Endothelial cell of umbilical vein (primary cell): ENCODE data around the gene PRR18. TPM values are rescaled to one million over a fixed set of nuclear protein-coding genes. Genes with fewer than 3 reads are reported as not detected.

Experiments used
- BruUV-seq: library from RNA; stranded (reverse); fragments of 400-500 nt; replicated peaks from 2 replicates; lab custom pipeline; 2021; lab: Mats Ljungman, UMichigan
- CTCF ChIA-PET: fragments of 300-600, 350-600 bp; sonication (Branson Sonifier 250); formaldehyde crosslinking; loops from one replicate; lab custom pipeline; 2021; ENCODE audit warnings: antibody characterized with exemption, inconsistent platforms; lab: Charles Lee
- POLR2A ChIA-PET: fragments of 300-600, 350-600 bp; sonication (Branson Sonifier 250); formaldehyde crosslinking; loops from one replicate; lab custom pipeline; 2021; ENCODE audit warnings: antibody characterized with exemption, inconsistent platforms; lab: Charles Lee
- DNase-seq: peaks from one replicate; pipeline ENCODE4 v3.0.0-alpha.2; 2011; ENCODE audit warnings: low read depth, low spot score
- FAIRE-seq: peaks from 2 replicates; lab custom pipeline; 2011; peaks lifted over from hg19 to GRCh38; lab: Jason Lieb, UNC
- H2AFZ ChIP-seq: 2 replicates; pipeline ENCODE4 v1.6.0; 2012; ENCODE audit warnings: low read depth, low read length, control low read depth, inconsistent platforms
- H3K27ac ChIP-seq: 2 replicates; pipeline ENCODE4 v1.5.1; 2011; ENCODE audit warnings: low read depth, mild to moderate bottlenecking, control low read depth, low read length, moderate library complexity; ENCODE audit not compliant: insufficient read depth
- H3K27me3 ChIP-seq, 2 experiments: 2 replicates each; pipeline versions ENCODE4 v1.6.0 to v1.6.1; 2011; ENCODE audit warnings: low read length in 2 of 2, mixed read lengths in 1 of 2; ENCODE audit not compliant: control insufficient read depth in 2 of 2, insufficient read depth in 2 of 2
- H3K36me3 ChIP-seq, 2 experiments: 2 replicates in 1 of 2; 3 replicates in 1 of 2; pipeline ENCODE4 v1.5.1; 2011; ENCODE audit warnings: low read length in 2 of 2, mild to moderate bottlenecking in 1 of 2, moderate library complexity in 1 of 2; ENCODE audit not compliant: control insufficient read depth in 2 of 2, insufficient read depth in 2 of 2; ENCODE audit errors: extremely low read depth in 1 of 2
- H3K4me1 ChIP-seq: 3 replicates; pipeline ENCODE4 v1.5.1; 2011; ENCODE audit warnings: mild to moderate bottlenecking, low read length; ENCODE audit not compliant: control insufficient read depth, insufficient read depth; ENCODE audit errors: extremely low read depth
- H3K4me2 ChIP-seq: 2 replicates; pipeline ENCODE4 v1.6.1; 2011; ENCODE audit warnings: low read length, control low read depth, mixed read lengths; ENCODE audit not compliant: insufficient read depth
- H3K4me3 ChIP-seq, 3 experiments: fragments of 200-600 bp in 1 of 3; sonication (generic), shearing (Covaris generic) in 1 of 3; replicated peaks in 1 of 3; 2 replicates each; pipeline ENCODE4 v1.5.1; 2011 to 2016; ENCODE audit warnings: control low read depth in 3 of 3, low read length in 3 of 3, mild to moderate bottlenecking in 2 of 3, inconsistent platforms in 1 of 3, low read depth in 1 of 3, moderate library complexity in 1 of 3; ENCODE audit not compliant: insufficient read depth in 1 of 3
- H3K79me2 ChIP-seq: 2 replicates; pipeline ENCODE4 v1.6.0; 2012; ENCODE audit warnings: low read length, inconsistent platforms; ENCODE audit not compliant: control insufficient read depth, insufficient read depth
- H3K9ac ChIP-seq: replicated peaks from 2 replicates; pipeline ENCODE3; 2011; ENCODE audit warnings: low read length, control low read depth; ENCODE audit not compliant: insufficient read depth; ENCODE audit errors: extremely low read depth
- H3K9me1 ChIP-seq: replicated peaks from 3 replicates; pipeline ENCODE4 v1.6.0; 2011; ENCODE audit warnings: mild to moderate bottlenecking, low read length; ENCODE audit not compliant: control insufficient read depth, insufficient read depth; ENCODE audit errors: extremely low read depth
- H3K9me3 ChIP-seq: replicated peaks from 2 replicates; pipeline ENCODE4 v1.5.1; 2012; ENCODE audit warnings: low read length, inconsistent platforms; ENCODE audit not compliant: control insufficient read depth, insufficient read depth
- H4K20me1 ChIP-seq: replicated peaks from 2 replicates; pipeline ENCODE3; 2011; ENCODE audit warnings: mild to moderate bottlenecking, low read length; ENCODE audit not compliant: control insufficient read depth, insufficient read depth; ENCODE audit errors: extremely low read depth
- CTCF ChIP-seq, 2 donors: IDR thresholded peaks; 1 replicate in 1 of 2; 2 replicates in 1 of 2; pipeline ENCODE4 v1.5.1; 2011; ENCODE audit warnings: low read length in 2 of 2, mild to moderate bottlenecking in 2 of 2, moderate library complexity in 2 of 2, control low read depth in 1 of 2, inconsistent platforms in 1 of 2, low read depth in 1 of 2; ENCODE audit not compliant: insufficient read depth in 1 of 2; ENCODE audit errors: extremely low read depth in 1 of 2
- EZH2 ChIP-seq: IDR thresholded peaks from 2 replicates; pipeline ENCODE4 v1.6.1; 2012; ENCODE audit warnings: borderline replicate concordance, low read depth, mild to moderate bottlenecking, moderate library complexity, low read length, inconsistent platforms; ENCODE audit not compliant: severe bottlenecking
- FOS ChIP-seq: IDR thresholded peaks from 2 replicates; pipeline ENCODE4 v1.6.1; 2011; ENCODE audit warnings: mild to moderate bottlenecking, low read length, moderate library complexity, borderline replicate concordance; ENCODE audit not compliant: insufficient read depth
- GATA2 ChIP-seq: IDR thresholded peaks from 2 replicates; pipeline ENCODE4 v1.7.0; 2011; ENCODE audit warnings: low read depth, mild to moderate bottlenecking, moderate library complexity, mixed read lengths, low read length; ENCODE audit not compliant: insufficient read length, insufficient read depth
- JUN ChIP-seq: IDR thresholded peaks from 2 replicates; pipeline ENCODE4 v1.6.1; 2011; ENCODE audit warnings: borderline replicate concordance, low read depth; ENCODE audit not compliant: insufficient read length, insufficient read depth
- MYC ChIP-seq: IDR thresholded peaks from one replicate; pipeline ENCODE4 v1.6.1; 2011; ENCODE audit warnings: mild to moderate bottlenecking, low read depth, low read length
- POLR2A ChIP-seq: IDR thresholded peaks from 2 replicates; pipeline ENCODE4 v1.6.1; 2012; ENCODE audit warnings: low read depth, mild to moderate bottlenecking, control low read depth, low read length
- POLR2AphosphoS5 ChIP-seq: IDR thresholded peaks from 2 replicates; pipeline ENCODE4 v1.6.1; 2012; ENCODE audit warnings: low read depth, mild to moderate bottlenecking, control low read depth, low read length, moderate library complexity; ENCODE audit not compliant: insufficient read depth
- dilution Hi-C: fragments of 300-500 bp; cut with MboI; formaldehyde crosslinking; loops from one replicate; pipeline ENCODE4 v1.15.0; 2019; ENCODE audit warnings: low sequenced_read_pairs; ENCODE audit not compliant: extremely low pct_ligation_motif_present
- intact Hi-C: fragments of 100-400 bp; cut with micrococcal nuclease; formaldehyde crosslinking; loops from one replicate; pipeline ENCODE4 v1.10.0; 2022
- polyA plus RNA-seq, 4 experiments: library from polyadenylated mRNA; depleted of rRNA in 3 of 4; stranded (reverse) in 3 of 4; unstranded in 1 of 4; fragments of >200 nt; gene quantifications; 2 replicates each; pipeline versions ENCODE4 v1.2.1 to v1.2.3, GENCODE V29; 2011 to 2012; ENCODE audit warnings: missing spikeins in 1 of 4
- total RNA-seq: library from RNA; stranded (reverse); gene quantifications from 2 replicates; pipeline ENCODE4 v1.2.3, GENCODE V29; 2021
- TF ChIP-seq, protein P1 (sequence below): IDR thresholded peaks from 2 replicates; pipeline ENCODE4 v1.6.1; 2011; ENCODE audit not compliant: insufficient read depth, insufficient read length

The PRR18 gene
- total and polyA plus RNA-seq, 2 donors (not counting 3 experiments of a cell fraction or from before 2014, with no cell fraction given), result not detected

GRCh38 chr6:166315436-166315835, 7.2 kb upstream of the PRR18 start:
- BruUV-seq, result no TSS peak
- peaks cover 3 to 4% of the 10 kb centered on the region in 2 experiments for H3K27me3 ChIP-seq
- POLR2A ChIA-PET, result no interaction called here
- no peaks in the 10 kb centered on the region for H3K4me1 ChIP-seq
- H3K9ac ChIP-seq, result no peak overlapping the region
- intact Hi-C loops (no loop called here), dilution Hi-C loops (no loop called here)
- DNase-seq, result no peak
- H3K4me3 ChIP-seq, result no peak overlapping the region
- H3K9me1 ChIP-seq, result no peaks in the 10 kb centered on the region
- H3K9me3 ChIP-seq, result no peaks in the 10 kb centered on the region
- no peaks in the 10 kb centered on the region for H3K79me2 ChIP-seq
- TF ChIP-seq POLR2A (no peak), CTCF (IDR thresholded peaks at IDR 0.05; ENCODE audit: extremely low read depth in 1 of 2, insufficient read depth in 1 of 2, low read depth in 1 of 2, low read length in 2 of 2) (no peak), JUN (no peak), EZH2 (no peak), MYC (no peak), POLR2AphosphoS5 (no peak), GATA2 (no peak), FOS (no peak)
- TF ChIP-seq, protein P1, sequence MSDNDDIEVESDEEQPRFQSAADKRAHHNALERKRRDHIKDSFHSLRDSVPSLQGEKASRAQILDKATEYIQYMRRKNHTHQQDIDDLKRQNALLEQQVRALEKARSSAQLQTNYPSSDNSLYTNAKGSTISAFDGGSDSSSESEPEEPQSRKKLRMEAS, result no peak
- no peaks in the 10 kb centered on the region for H3K36me3 ChIP-seq
- no peak for FAIRE-seq
- CTCF ChIA-PET, result interaction anchor here (10.3 kb wide), 1 partner anchor 85 kb away, joined by 158 read pairs; no protein-coding TSS in a partner anchor
- H4K20me1 ChIP-seq, result no peaks in the 10 kb centered on the region
- H3K4me2 ChIP-seq, result no peak overlapping the region
- no peak overlapping the region for H3K27ac ChIP-seq
- no peak overlapping the region for H2AFZ ChIP-seq
